ENCODE measurements around the gene NEU4.
"Not testable (repeated sequence)": the region's sequence is repeated elsewhere in the genome, so short reads cannot be mapped to it uniquely, and the experiment has no call there.

Gene NEU4

DNA sequence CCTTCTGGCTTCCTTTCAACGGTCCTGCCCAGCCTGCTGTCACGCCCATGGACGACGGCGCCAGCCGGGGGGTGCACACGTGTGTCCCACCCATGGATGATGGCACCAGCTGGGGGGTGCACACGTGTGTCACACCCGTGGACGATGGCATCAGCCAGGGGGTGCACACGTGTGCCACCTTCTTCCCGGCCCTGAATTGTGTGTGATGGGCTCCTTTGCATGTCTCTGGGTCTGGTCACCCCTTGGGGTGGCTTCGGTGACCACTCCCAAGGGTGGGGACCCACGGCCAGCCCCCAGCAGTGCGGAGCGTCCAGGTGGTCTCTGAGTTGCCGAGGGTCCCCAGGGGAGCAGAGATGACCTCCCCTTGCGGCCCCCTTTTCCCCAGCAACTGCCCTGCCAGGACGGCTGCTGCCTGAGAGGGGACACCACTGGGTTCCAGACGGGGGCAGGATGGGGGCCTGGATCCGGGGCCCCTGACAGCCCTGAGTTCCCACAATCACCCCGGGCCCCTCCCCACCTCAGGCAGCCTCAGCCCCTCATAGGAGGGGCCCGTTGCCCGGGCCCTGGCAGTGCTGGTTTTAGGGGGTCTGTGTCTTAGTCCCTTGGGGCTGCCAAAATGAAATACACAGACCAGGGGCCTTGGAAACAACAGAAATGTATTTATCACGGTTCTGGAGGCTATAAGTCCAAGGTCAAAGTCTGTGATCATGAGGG lies 9.4 kb downstream of the NEU4 start:
- no peak for DNase-seq (ENCODE audit: low read depth)

DNA sequence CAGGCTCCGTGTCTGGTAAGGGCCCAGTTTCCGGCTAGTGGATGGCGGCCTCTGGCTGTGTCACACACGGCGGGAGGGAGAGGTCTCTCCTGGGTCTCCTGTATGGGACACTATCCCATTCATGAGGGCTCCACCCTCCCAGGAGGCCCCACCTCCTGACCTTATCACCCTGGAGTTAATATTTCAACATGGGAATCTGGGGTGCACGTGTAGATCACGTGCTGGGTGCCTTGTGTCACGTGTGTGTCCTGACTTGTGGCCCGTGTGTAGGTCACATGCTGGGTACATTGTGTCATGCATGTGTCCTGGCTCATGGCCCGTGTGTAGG lies 9.9 kb downstream of the NEU4 start:
- DNase-seq (ENCODE audit: low read depth), result no peak
- TF ChIP-seq, protein P1, sequence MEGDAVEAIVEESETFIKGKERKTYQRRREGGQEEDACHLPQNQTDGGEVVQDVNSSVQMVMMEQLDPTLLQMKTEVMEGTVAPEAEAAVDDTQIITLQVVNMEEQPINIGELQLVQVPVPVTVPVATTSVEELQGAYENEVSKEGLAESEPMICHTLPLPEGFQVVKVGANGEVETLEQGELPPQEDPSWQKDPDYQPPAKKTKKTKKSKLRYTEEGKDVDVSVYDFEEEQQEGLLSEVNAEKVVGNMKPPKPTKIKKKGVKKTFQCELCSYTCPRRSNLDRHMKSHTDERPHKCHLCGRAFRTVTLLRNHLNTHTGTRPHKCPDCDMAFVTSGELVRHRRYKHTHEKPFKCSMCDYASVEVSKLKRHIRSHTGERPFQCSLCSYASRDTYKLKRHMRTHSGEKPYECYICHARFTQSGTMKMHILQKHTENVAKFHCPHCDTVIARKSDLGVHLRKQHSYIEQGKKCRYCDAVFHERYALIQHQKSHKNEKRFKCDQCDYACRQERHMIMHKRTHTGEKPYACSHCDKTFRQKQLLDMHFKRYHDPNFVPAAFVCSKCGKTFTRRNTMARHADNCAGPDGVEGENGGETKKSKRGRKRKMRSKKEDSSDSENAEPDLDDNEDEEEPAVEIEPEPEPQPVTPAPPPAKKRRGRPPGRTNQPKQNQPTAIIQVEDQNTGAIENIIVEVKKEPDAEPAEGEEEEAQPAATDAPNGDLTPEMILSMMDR (IDR thresholded peaks at IDR 0.05; ENCODE audit: control insufficient read depth, extremely low read depth, insufficient read depth), result no peak
- no peak overlapping the region for H3K4me3 ChIP-seq (ENCODE audit: low read depth, low read length)

More for the DNA sequence above, 9.4 kb downstream of the NEU4 start:
- TF ChIP-seq, protein P1 (IDR thresholded peaks at IDR 0.05; ENCODE audit: control insufficient read depth, extremely low read depth, insufficient read depth), result no peak
- H3K4me3 ChIP-seq (ENCODE audit: low read depth, low read length), result no peak overlapping the region

DNA sequence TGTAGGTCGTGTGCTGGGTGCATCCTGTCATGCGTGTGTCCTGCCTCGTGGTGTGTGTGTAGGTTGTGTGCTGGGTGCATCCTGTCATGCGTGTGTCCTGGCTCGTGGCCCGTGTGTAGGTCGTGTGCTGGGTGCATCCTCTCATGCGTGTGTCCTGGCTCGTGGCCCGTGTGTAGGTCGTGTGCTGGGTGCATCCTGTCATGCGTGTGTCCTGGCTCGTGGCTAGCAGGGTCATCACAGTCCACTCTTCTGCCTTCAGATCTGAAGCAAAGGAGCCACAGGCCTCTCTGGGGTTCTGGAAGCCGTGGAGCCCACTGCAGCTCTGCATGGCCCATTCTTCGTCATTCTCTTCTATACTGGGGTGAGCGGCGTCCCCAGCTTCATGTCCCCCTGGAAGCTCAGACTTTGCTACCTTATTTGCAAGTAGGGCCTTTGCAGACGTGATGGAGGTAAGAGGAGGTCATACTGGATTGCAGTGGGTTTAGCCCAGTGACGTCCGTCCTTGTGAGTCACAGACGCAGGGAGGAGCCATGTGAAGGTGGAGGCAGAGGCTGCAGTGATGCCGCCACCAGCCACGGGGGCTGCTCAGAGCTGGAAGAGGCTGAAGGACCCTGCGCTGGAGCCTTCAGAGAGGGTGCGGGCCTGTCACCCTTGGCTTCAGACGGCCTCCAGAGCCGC lies 11.1 kb downstream of the NEU4 start:
- not testable (repeated sequence) for DNase-seq (ENCODE audit: low read depth); H3K4me3 ChIP-seq (ENCODE audit: low read depth, low read length)

DNA sequence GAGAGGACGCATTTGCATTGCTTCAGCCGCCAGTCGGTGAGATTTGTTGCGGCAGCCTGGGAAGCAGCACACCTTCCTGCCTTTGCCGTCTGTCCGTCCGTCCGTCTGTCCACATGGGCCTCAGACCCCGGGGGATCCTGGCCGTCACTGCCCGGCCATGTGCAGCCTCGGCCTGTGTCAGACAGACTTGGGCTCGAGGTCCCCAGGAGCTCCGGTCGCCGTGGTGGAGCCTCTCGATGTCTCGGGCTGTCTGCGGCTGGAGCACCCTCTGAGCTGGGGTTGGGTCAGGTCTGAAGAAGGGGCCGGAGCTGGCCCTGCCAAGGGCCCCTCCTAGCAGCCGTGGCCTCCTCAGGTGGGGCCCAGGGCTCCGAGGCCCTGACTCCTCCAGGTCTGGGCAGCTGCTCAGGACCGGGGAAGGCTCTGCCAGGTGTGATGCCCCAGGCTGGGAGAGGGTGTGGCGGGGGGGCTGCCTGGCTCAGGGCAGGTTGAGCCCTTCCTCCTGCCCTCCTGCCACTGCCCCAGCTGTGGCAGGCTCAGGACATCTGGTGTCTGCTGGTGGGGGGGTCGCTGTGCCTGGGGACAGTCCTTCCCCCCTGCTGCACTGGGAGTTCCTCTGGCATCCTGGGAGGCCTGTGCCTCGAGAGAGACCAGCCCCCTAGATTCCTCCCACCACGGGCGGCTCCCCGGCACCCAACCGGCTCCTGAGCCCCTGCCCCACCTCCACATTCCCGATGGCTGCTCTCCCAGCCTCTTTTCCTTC lies 11.8 kb downstream of the NEU4 start:
- no peak overlapping the region for H3K4me3 ChIP-seq (ENCODE audit: low read depth, low read length)
- DNase-seq (ENCODE audit: low read depth), result no peak
- TF ChIP-seq, protein P1 (IDR thresholded peaks at IDR 0.05; ENCODE audit: control insufficient read depth, extremely low read depth, insufficient read depth), result no peak

DNA sequence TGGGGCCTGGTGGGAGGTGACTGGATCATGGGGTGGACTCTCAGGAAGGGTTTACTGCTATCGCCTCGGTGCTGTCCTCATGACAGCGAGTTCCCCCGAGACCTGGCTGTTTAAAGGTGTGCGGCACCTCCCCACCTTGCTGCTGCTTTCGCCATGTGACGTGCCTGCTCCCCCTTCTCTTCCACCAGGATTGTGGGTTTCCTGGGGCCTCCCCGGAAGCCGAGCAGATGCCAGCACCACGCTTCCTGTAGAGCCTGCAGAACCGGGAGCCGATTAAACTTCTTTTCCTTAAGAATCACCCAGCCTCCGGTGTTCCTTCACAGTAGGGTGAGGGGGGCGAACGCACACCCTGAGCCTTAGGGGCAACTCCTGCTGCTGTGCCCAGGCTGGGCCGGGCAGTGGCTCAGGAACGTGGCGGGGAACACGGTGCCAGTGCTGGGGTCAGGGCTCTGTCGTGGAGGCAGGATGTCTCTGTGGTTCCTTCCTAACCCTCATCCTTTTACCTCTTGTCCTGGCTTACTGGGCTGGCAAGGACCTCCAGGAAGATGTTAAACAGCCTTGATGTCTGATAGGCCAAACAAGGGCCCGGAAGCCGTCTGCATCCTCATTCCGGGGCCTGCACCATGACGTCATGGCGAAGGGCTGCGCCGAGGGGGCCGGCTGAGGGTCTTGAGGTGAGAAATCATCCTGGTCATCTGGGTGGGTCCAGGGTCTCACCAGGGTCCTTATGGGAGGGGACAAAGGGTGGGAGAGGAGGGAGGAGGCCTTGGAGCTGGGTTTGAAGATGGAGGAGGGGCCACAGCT lies 12.7 kb downstream of the NEU4 start:
- no peak for DNase-seq (ENCODE audit: low read depth)
- TF ChIP-seq, protein P1 (IDR thresholded peaks at IDR 0.05; ENCODE audit: control insufficient read depth, extremely low read depth, insufficient read depth), result no peak
- no peak overlapping the region for H3K4me3 ChIP-seq (ENCODE audit: low read depth, low read length)

DNA sequence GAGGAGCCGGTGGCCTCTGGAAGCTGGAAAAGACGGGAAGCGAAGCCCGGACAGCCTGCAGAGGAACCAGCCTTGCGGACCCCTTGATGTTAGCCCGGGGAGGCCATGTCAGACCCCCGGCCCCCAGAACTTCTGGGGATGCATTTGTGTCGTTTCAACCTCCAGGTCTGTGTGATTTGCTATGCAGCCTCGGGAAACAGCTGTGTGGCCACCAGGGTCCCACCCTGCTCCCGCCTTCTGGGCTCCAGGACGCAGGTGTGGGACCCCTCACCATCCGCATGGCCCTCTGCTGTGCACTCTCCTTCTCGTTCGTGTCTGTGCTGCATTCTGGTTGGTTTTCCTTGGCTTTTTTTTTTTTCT lies 13.3 kb downstream of the NEU4 start:
- DNase-seq (ENCODE audit: low read depth), result no peak
- TF ChIP-seq, protein P1 (IDR thresholded peaks at IDR 0.05; ENCODE audit: control insufficient read depth, extremely low read depth, insufficient read depth), result no peak
- H3K4me3 ChIP-seq (ENCODE audit: low read depth, low read length), result no peak overlapping the region

DNA sequence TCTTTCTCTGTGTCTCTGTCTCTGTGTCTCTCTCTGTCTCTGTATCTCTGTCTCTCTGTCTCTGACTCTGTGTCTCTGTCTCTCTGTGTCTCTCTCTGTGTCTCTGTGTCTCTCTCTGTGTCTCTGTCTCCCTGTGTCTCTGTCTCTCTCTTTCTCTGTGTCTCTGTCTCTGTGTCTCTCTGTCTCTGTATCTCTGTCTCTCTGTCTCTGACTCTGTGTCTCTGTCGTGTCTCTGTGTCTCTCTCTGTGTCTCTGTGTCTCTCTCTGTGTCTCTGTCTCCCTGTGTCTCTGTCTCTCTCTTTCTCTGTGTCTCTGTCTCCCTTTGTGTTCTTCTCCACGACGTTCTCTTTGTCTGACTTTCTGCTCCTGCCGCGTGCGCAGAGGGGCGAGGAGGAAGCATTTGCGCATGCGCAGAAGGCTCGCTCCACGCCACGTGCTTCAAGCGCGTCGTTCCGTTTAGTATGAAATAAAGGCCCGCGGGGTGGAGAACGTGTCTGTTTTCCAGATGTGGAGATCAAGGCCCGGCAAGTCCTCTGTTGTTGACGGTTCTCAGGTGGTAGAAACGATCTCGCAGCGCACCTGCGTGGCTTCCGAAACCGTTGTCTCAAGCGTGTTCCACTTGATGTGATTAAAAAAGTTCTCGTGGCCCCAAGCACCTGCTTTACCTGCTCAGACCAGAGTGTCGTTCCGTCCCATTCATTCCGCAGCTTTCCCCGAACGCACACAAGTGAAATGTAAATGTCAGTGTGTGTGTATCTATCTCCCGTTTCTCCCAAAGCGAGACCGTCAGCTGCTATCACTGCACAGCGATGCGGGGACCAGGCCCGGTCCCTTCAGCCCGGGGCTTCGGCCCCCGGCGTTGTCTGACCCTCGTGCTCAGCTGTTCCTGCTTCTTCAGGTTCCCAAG lies 14.8 kb downstream of the NEU4 start:
- DNase-seq (ENCODE audit: low read depth); H3K4me3 ChIP-seq (ENCODE audit: low read depth, low read length): not testable (repeated sequence)
